IMR-90 (cell line): Measurements from ENCODE around the gene SIRPG. TPM values are rescaled to one million over a fixed set of nuclear protein-coding genes. Genes with fewer than 3 reads are reported as not detected.

ENCODE experiments used
- ATAC-seq: fragments of 200-7000 bp; cut with Tn5 transposase; 2 replicates; pipeline ENCODE4 v1.9.1; 2020; ENCODE audit warnings: low read depth, mild to moderate bottlenecking, moderate library complexity
- BruUV-seq: library from RNA; stranded (reverse); fragments of 400-500 nt; replicated peaks from 2 replicates; lab custom pipeline; 2021; lab: Mats Ljungman, UMichigan
- CTCF ChIA-PET: fragments of 300-600 bp; formaldehyde crosslinking; extraction: SDS; loops from one replicate; lab custom pipeline; 2021; ENCODE audit warnings: antibody characterized with exemption; lab: Yijun Ruan, JAX
- POLR2A ChIA-PET: fragments of 300-600 bp; sonication (Branson Sonifier 250); formaldehyde crosslinking; loops from one replicate; lab custom pipeline; 2022; ENCODE audit warnings: antibody characterized with exemption; ENCODE audit not compliant: unreplicated experiment; lab: Charles Lee
- DNase-seq: peaks from one replicate; pipeline ENCODE4 v3.0.0; 2013
- H2AFZ ChIP-seq: replicated peaks from 2 replicates; pipeline ENCODE3; 2013; ENCODE audit warnings: low read length, mild to moderate bottlenecking; ENCODE audit not compliant: poor library complexity
- H2AK5ac ChIP-seq: 2 replicates; pipeline ENCODE4 v1.6.1; 2013; ENCODE audit warnings: low read depth, low read length, inconsistent platforms
- H2AK9ac ChIP-seq: replicated peaks from 2 replicates; pipeline ENCODE3; 2013; ENCODE audit warnings: mild to moderate bottlenecking, low read depth, low read length, moderate library complexity; ENCODE audit not compliant: poor library complexity
- H2BK120ac ChIP-seq: 2 replicates; pipeline ENCODE4 v1.6.1; 2013; ENCODE audit warnings: low read depth, low read length, inconsistent platforms
- H2BK15ac ChIP-seq: 3 replicates; pipeline ENCODE4 v1.6.1; 2013; ENCODE audit warnings: low read depth, low read length, inconsistent platforms
- H2BK20ac ChIP-seq: 2 replicates; pipeline ENCODE4 v1.6.1; 2013; ENCODE audit warnings: low read depth, mild to moderate bottlenecking, inconsistent platforms, low read length, moderate library complexity
- H2BK5ac ChIP-seq: 2 replicates; pipeline ENCODE4 v1.6.1; 2013; ENCODE audit warnings: mild to moderate bottlenecking, low read depth, low read length, inconsistent platforms; ENCODE audit not compliant: poor library complexity, severe bottlenecking
- H3K14ac ChIP-seq: replicated peaks from 2 replicates; pipeline ENCODE4 v1.6.1; 2013; ENCODE audit warnings: low read depth, low read length, inconsistent platforms
- H3K18ac ChIP-seq: 2 replicates; pipeline ENCODE4 v1.6.1; 2013; ENCODE audit warnings: low read depth, low read length, control low read depth
- H3K23ac ChIP-seq: 2 replicates; pipeline ENCODE4 v1.6.1; 2013; ENCODE audit warnings: low read depth, low read length, inconsistent platforms
- H3K27ac ChIP-seq: 2 replicates; pipeline ENCODE4 v1.5.1; 2013; ENCODE audit warnings: mild to moderate bottlenecking, control low read depth, low read length; ENCODE audit not compliant: insufficient read depth
- H3K27me3 ChIP-seq: 2 replicates; pipeline ENCODE4 v1.6.1; 2013; ENCODE audit warnings: low read length; ENCODE audit not compliant: control insufficient read depth, insufficient read depth
- H3K36me3 ChIP-seq: 2 replicates; pipeline ENCODE4 v1.6.1; 2013; ENCODE audit warnings: low read length, mixed read lengths; ENCODE audit not compliant: control insufficient read depth, insufficient read depth
- H3K4ac ChIP-seq: 2 replicates; pipeline ENCODE4 v1.6.1; 2013; ENCODE audit warnings: low read depth, low read length, inconsistent platforms
- H3K4me1 ChIP-seq: 2 replicates; pipeline ENCODE4 v1.6.1; 2013; ENCODE audit warnings: low read length, mixed read lengths; ENCODE audit not compliant: control insufficient read depth, insufficient read depth
- H3K4me2 ChIP-seq: 2 replicates; pipeline ENCODE4 v1.6.1; 2013; ENCODE audit warnings: low read depth, mild to moderate bottlenecking, control low read depth, low read length, moderate library complexity
- H3K4me3 ChIP-seq: 2 replicates; pipeline ENCODE4 v1.5.1; 2013; ENCODE audit warnings: low read depth, mild to moderate bottlenecking, control low read depth, low read length, moderate library complexity; ENCODE audit not compliant: insufficient read depth
- H3K56ac ChIP-seq: 2 replicates; pipeline ENCODE4 v1.6.1; 2013; ENCODE audit warnings: low read length, inconsistent platforms; ENCODE audit not compliant: insufficient read depth; ENCODE audit errors: extremely low read depth
- H3K79me1 ChIP-seq, 2 experiments: 2 replicates each; pipeline ENCODE4 v1.6.1; 2013; ENCODE audit warnings: low read length in 2 of 2, inconsistent platforms in 1 of 2, low read depth in 1 of 2
- H3K9ac ChIP-seq: 2 replicates; pipeline ENCODE4 v1.6.1; 2013; ENCODE audit warnings: low read depth, low read length, control low read depth
- H3K9me1 ChIP-seq: 2 replicates; pipeline ENCODE4 v1.6.1; 2013; ENCODE audit warnings: low read length, inconsistent platforms; ENCODE audit not compliant: insufficient read depth
- H3K9me3 ChIP-seq: 2 replicates; pipeline ENCODE4 v1.6.1; 2013; ENCODE audit warnings: low read length; ENCODE audit not compliant: control insufficient read depth, insufficient read depth
- H4K20me1 ChIP-seq: 2 replicates; pipeline ENCODE4 v1.6.1; 2013; ENCODE audit warnings: low read length, inconsistent platforms; ENCODE audit not compliant: insufficient read depth
- H4K5ac ChIP-seq: 2 replicates; pipeline ENCODE4 v1.6.1; 2013; ENCODE audit warnings: mild to moderate bottlenecking, low read depth, low read length, control low read depth
- H4K8ac ChIP-seq, 2 experiments: 2 replicates each; pipeline ENCODE4 v1.6.1; 2013; ENCODE audit warnings: low read depth in 2 of 2, low read length in 2 of 2, control low read depth in 1 of 2, inconsistent platforms in 1 of 2
- H4K91ac ChIP-seq: 2 replicates; pipeline ENCODE4 v1.6.1; 2013; ENCODE audit warnings: low read depth, low read length, inconsistent platforms; ENCODE audit not compliant: insufficient read depth
- BHLHE40 ChIP-seq: fragments of 150-350 bp; IDR thresholded peaks from 2 replicates; pipeline ENCODE4 v1.6.1; 2016; ENCODE audit warnings: mild to moderate bottlenecking, low read depth, low read length
- CEBPB ChIP-seq: IDR thresholded peaks from 2 replicates; pipeline ENCODE4 v1.6.1; 2012; ENCODE audit warnings: low read depth, low read length, improper control_type of control experiment
- FOS ChIP-seq: fragments of 150-350 bp; IDR thresholded peaks from 2 replicates; pipeline ENCODE4 v1.6.1; 2016; ENCODE audit warnings: low read depth, low read length
- NFE2L2 ChIP-seq: fragments of 150-350 bp; IDR thresholded peaks from 2 replicates; pipeline ENCODE4 v1.6.1; 2016; ENCODE audit warnings: low read depth, mild to moderate bottlenecking, low read length
- RAD21 ChIP-seq: IDR thresholded peaks from 2 replicates; pipeline ENCODE4 v1.6.1; 2012; ENCODE audit warnings: low read length, improper control_type of control experiment
- RFX5 ChIP-seq: IDR thresholded peaks from 2 replicates; pipeline ENCODE4 v1.8.0; 2012; ENCODE audit warnings: low read depth, mild to moderate bottlenecking, low read length, moderate library complexity
- SMC3 ChIP-seq: fragments of 150-350 bp; IDR thresholded peaks from 2 replicates; pipeline ENCODE4 v1.6.1; 2016; ENCODE audit warnings: low read depth, mild to moderate bottlenecking, antibody characterized with exemption, low read length, moderate library complexity
- WGBS, 2 experiments: methylation state at CpG; one replicate each; pipeline versions ENCODE4 v1.1.5 to v1.1.7; 2013; ENCODE audit warnings: missing lambda C conversion rate in 2 of 2; ENCODE audit not compliant: insufficient read length in 1 of 2; ENCODE audit errors: extremely low coverage in 2 of 2; 5-methylcytosine and 5-hydroxymethylcytosine counted together
- dilution Hi-C: fragments of 300-500 bp; cut with HindIII; formaldehyde crosslinking; loops from one replicate; pipeline ENCODE4 v1.14.3; 2018; ENCODE audit warnings: low sequenced_read_pairs; ENCODE audit not compliant: unreplicated experiment
- in situ Hi-C: fragments of 300-500 bp; cut with MboI; formaldehyde crosslinking; loops from 3 replicates; pipeline ENCODE4 v1.14.3; 2019; ENCODE audit warnings: low sequenced_read_pairs, inconsistent platforms, mixed read lengths
- intact Hi-C: fragments of 100-400 bp; cut with micrococcal nuclease; formaldehyde crosslinking; loops from 2 replicates; pipeline ENCODE4 v1.10.0; 2022
- polyA plus RNA-seq, 3 experiments: library from polyadenylated mRNA; depleted of rRNA; stranded (reverse); fragments of >200 nt; gene quantifications; 2 replicates each; pipeline ENCODE4 v1.2.3, GENCODE V29; 2012; ENCODE audit warnings: low replicate concordance in 1 of 3
- total RNA-seq: library from RNA; depleted of rRNA; stranded (reverse); fragments of >200 nt; gene quantifications from 2 replicates; pipeline ENCODE4 v1.2.3, GENCODE V29; 2012
- TF ChIP-seq, protein P1 (sequence below): fragments of 150-350 bp; IDR thresholded peaks from 2 replicates; pipeline ENCODE4 v1.6.1; 2017; ENCODE audit warnings: mild to moderate bottlenecking, antibody characterized with exemption, low read length, low read depth

Gene SIRPG
- total and polyA plus RNA-seq, 2 of the 4 experiments (the other 2 are of a cell fraction): not detected

DNA sequence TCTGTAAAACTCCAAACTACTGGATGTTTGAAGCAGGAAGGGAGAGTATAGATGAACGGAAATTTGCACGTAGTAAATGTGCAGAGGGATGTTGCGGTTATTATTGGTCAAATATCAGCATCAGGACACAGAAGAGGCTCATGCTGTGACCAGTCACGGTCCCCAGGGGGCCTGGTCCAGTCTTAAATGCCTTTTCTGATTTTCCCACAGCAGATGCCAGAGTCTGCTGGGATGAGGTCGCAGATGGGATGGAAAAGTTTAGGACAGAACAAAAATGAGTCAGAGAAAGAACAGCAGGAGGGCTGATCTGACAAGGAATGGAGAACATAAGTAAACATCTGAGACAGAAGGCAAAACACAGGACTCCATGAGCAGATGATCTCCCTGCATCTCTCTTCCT is 11.7 kb upstream of the SIRPG start:
- H3K4me1 ChIP-seq: no peaks in the 10 kb centered on the region
- no peaks in the 10 kb centered on the region for H4K20me1 ChIP-seq
- H3K9me1 ChIP-seq: no peaks in the 10 kb centered on the region
- DNase-seq: no peak
- no peak overlapping the region for H3K14ac ChIP-seq
- no TSS peak for BruUV-seq
- no peak overlapping the region for H3K27ac ChIP-seq
- no peak overlapping the region for H2BK15ac ChIP-seq
- no peaks in the 10 kb centered on the region for H3K79me1 ChIP-seq
- in situ Hi-C loops: no loop called here
- no peak for ATAC-seq
- H3K18ac ChIP-seq: no peak overlapping the region
- no peaks in the 10 kb centered on the region for H3K9me3 ChIP-seq
- H3K27me3 ChIP-seq: peaks cover 6% of the 10 kb centered on the region
- H3K4me3 ChIP-seq: no peak overlapping the region
- no peak overlapping the region for H2BK20ac ChIP-seq
- POLR2A ChIA-PET: no interaction called here
- H2AK5ac ChIP-seq: no peak overlapping the region
- H2BK120ac ChIP-seq: no peak overlapping the region
- no peak overlapping the region for H3K56ac ChIP-seq
- H2AFZ ChIP-seq: no peak overlapping the region
- no peak overlapping the region for H3K4me2 ChIP-seq
- CTCF ChIA-PET: no interaction called here
- WGBS, 2 experiments: 32% methylated on average over 2 of the region's 5 CpGs; no CpG with 5 or more reads in 1 of the 2 experiments
- H3K36me3 ChIP-seq: no peaks in the 10 kb centered on the region
- H3K23ac ChIP-seq: no peak overlapping the region
- no peak overlapping the region for H4K5ac ChIP-seq
- H4K91ac ChIP-seq: no peak overlapping the region
- dilution Hi-C loops: no loop called here
- TF ChIP-seq FOS (no peak), CEBPB (no peak), BHLHE40 (no peak), RFX5 (no peak), NFE2L2 (no peak), RAD21 (no peak), SMC3 (no peak)
- TF ChIP-seq, protein P1, sequence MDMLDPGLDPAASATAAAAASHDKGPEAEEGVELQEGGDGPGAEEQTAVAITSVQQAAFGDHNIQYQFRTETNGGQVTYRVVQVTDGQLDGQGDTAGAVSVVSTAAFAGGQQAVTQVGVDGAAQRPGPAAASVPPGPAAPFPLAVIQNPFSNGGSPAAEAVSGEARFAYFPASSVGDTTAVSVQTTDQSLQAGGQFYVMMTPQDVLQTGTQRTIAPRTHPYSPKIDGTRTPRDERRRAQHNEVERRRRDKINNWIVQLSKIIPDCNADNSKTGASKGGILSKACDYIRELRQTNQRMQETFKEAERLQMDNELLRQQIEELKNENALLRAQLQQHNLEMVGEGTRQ: no peak
- no peak overlapping the region for H2AK9ac ChIP-seq
- no peak overlapping the region for H3K4ac ChIP-seq
- H3K9ac ChIP-seq: no peak overlapping the region
- no peak overlapping the region for H4K8ac ChIP-seq
- no peak overlapping the region for H2BK5ac ChIP-seq
- intact Hi-C loops: no loop called here
